GM21360 (cell line): ENCODE measurements around the gene TRAF3.

Experiments
- ATAC-seq: cut with Tn5 transposase; IDR thresholded peaks from one replicate; pipeline ENCODE4 v1.9.1; 2021; ENCODE audit warnings: mild to moderate bottlenecking, moderate library complexity; ENCODE audit not compliant: unreplicated experiment

The TRAF3 gene

GRCh38 chr14:102775855-102776760, 1.1 kb upstream of the TRAF3 start:
- no peak for ATAC-seq

GRCh38 chr14:102777711-102778337, 575 bp downstream of the TRAF3 start:
- peak; percentile 3 for ATAC-seq

- no peak for ATAC-seq
These were observed 1.3 kb downstream of the TRAF3 start for GRCh38 chr14:102778338-102779083.

GRCh38 chr14:102779084-102779462, 1.8 kb downstream of the TRAF3 start:
- ATAC-seq, result no peak

- no peak for ATAC-seq
These were observed 2.5 kb downstream of the TRAF3 start for GRCh38 chr14:102779574-102780315.

GRCh38 chr14:102781063-102781462, 3.8 kb downstream of the TRAF3 start:
- ATAC-seq, result no peak

GRCh38 chr14:102782974-102783373, 5.7 kb downstream of the TRAF3 start:
- no peak for ATAC-seq

GRCh38 chr14:102784892-102785594, 7.8 kb downstream of the TRAF3 start:
- ATAC-seq, result no peak

GRCh38 chr14:102785595-102785963, 8.3 kb downstream of the TRAF3 start:
- ATAC-seq, result no peak

GRCh38 chr14:102786768-102787167, 9.5 kb downstream of the TRAF3 start:
- ATAC-seq, result no peak

GRCh38 chr14:102789349-102789748, 12.1 kb downstream of the TRAF3 start:
- no peak for ATAC-seq

- ATAC-seq, result no peak
These were observed 16.5 kb downstream of the TRAF3 start for GRCh38 chr14:102793531-102794328.

GRCh38 chr14:102795060-102795925, 18.0 kb downstream of the TRAF3 start:
- ATAC-seq, result no peak

- no peak for ATAC-seq
These were observed 19.5 kb downstream of the TRAF3 start for GRCh38 chr14:102796661-102797190.

GRCh38 chr14:102798926-102799325, 21.7 kb downstream of the TRAF3 start:
- no peak for ATAC-seq

GRCh38 chr14:102799684-102800562, 22.7 kb downstream of the TRAF3 start:
- ATAC-seq, result no peak

GRCh38 chr14:102802834-102803523, 25.7 kb downstream of the TRAF3 start:
- ATAC-seq, result no peak
